Measurements from ENCODE around the gene CLIP2. TPM values are rescaled to one million over a fixed set of nuclear protein-coding genes. Genes with fewer than 3 reads are reported as not detected.
"Not testable (repeated sequence)": the region's sequence is repeated elsewhere in the genome, so short reads cannot be mapped to it uniquely, and the experiment has no call there.

The CLIP2 gene
- total RNA-seq, 2 donors from 2014 or later: 16.1 to 26.6 TPM

DNA sequence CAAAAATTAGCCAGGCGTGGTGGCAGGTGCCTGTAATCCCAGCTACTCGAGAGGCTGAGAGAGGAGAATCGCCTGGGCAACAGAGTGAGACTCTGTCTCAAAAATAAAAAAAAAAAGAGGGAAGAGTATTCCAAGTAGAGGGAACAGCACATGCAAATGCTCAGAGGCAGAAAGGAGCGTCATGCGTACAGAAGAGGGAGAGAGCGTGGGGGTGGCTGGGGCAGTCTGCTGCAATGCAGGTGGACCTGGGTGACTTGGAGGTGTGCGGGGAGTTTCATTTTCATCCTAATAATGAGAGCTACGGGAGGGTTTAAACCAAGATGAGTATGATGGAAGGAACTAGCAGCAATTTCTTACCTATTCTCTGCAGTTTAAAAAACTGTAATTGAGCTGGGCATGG, 28.8 kb downstream of the CLIP2 start:
- intact Hi-C loops (cut with DNase I): no loop called here
- DNase-seq (ENCODE audit: low spot score): no peak

GRCh38 chr7:74320645-74321221, 31.5 kb downstream of the CLIP2 start:
- no peak for DNase-seq (ENCODE audit: low spot score)
- intact Hi-C loops (cut with DNase I): no loop called here

DNA sequence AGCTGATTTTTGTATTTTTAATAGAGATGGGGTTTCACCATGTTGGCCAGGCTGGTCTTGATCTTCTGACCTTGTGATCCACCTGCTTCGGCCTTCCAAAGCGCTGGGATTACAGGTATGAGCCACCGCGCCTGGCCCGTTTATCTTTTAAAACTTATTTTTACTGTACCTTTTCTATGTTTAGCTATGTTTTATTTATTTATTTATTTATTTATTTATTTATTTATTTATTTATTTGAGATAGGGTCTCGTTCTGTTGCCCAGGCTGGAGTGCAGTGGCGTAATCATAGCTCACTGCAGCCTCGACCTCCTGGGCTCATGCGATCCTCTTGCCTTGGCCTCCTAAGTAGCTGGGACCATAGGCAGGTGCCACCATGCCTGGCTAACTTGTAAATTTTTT, 33.7 kb downstream of the CLIP2 start:
- DNase-seq (ENCODE audit: low spot score); intact Hi-C loops (cut with DNase I): not testable (repeated sequence)

- DNase-seq (ENCODE audit: low spot score): no peak
- intact Hi-C loops (cut with DNase I): no loop called here
These were observed 35.5 kb downstream of the CLIP2 start for GRCh38 chr7:74324531-74325209.

DNA sequence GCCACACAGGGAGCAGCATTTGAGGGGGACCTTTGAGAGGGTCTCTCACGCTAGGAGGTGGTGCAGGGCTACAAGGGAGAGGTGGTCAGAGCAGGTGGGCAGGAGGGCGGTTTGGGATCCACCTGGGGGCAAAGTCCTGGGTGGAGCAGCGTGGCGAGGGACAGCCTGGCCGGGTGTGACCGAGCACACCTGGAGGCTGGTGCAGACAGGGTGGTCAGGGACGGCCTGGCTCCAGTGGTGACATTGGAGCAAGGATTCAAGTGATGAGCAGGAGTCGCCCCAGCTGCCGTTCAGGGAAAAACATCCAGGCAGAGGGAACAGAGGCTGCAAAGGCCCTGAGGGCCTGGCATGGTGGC, 36.0 kb downstream of the CLIP2 start:
- intact Hi-C loops (cut with DNase I): no loop called here
- DNase-seq (ENCODE audit: low spot score): no peak

DNA sequence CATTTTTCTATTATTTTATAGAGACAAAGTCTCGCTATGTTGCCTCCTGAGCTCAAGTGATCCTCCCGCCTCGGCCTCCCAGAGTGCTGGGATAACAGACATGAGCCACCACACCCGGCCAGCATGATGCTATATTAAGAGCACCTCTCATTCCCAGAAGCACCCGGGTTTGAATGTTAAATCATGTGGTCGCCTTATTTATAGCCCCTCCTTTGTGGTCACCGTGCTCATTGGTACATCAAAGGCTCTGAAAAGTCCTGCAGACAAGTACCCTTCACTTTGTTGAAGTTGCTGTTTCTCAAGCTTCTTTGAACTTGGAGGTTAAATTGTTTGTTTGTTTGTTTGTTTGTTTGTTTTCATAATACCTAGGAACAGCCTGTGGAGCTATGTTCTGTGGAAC, 40.0 kb downstream of the CLIP2 start:
- intact Hi-C loops (cut with DNase I): no loop called here
- DNase-seq (ENCODE audit: low spot score): no peak

DNA sequence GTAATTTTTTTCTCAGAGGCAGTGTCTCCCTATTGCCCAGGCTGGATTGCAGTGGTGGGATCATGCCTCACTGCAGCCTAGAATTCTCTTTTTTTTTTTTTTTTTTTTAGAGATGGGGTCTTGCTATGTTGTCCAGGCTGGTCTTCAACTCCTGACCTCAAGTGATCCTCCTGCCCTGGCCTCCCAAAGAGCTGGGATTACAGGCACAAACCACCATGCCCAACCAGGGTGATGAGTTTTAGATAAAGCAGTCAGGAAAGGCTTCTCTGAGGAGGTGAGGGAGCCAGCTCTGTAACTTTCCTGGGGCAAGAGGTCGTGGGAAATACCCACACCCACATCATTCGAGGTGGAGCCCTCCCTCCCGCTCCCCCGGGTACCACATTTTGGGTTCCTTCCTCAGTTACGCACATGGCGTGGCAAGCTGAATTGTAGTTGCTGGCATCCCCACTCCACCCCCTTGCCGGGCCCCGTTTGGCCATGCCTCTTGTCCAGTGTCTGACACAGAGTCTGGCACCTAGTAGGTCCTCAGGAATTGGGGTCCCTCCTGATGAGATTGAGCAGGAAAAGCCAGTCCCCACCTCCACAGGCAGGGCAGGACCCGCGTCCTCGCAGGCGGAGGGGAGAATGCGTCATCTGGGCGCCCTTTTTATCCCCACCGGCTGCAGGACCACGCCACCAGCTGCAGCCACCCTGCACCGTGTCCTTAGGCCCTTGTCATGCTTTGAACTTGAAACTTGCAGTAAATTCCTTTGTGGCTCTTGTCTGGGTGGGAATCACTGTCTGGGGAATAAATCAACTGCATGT, 43.4 kb downstream of the CLIP2 start:
- intact Hi-C loops (cut with DNase I): no loop called here
- no peak for DNase-seq (ENCODE audit: low spot score)

GRCh38 chr7:74334030-74334429, 44.8 kb downstream of the CLIP2 start:
- DNase-seq (ENCODE audit: low spot score): no peak
- intact Hi-C loops (cut with DNase I): no loop called here

DNA sequence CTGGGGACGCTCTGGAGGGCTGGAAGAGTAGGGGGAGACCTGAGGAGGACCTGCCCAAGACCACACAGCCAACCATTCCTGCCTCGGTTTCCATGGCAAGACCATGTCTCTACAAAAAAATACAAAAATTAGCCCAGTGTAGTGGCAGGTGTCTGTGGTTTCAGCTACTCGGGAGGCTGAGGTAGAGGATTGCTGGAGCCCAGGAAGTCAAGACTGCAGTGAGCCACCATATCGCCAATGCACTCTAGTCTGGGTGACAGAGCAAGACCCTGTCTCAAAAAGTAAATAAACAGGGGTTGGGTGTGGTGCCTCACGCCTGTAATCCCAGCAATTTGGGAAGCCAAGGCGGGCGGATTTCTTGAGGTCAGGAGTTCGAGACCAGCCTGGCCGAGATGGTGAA, 48.7 kb downstream of the CLIP2 start:
- DNase-seq (ENCODE audit: low spot score): no peak
- intact Hi-C loops (cut with DNase I): no loop called here

GRCh38 chr7:74338366-74339108, 49.3 kb downstream of the CLIP2 start:
- intact Hi-C loops (cut with DNase I): no loop called here
- DNase-seq (ENCODE audit: low spot score): no peak

- intact Hi-C loops (cut with DNase I); DNase-seq (ENCODE audit: low spot score): not testable (repeated sequence)
These were observed 50.4 kb downstream of the CLIP2 start for GRCh38 chr7:74339648-74340047.

- intact Hi-C loops (cut with DNase I): no loop called here
- no peak for DNase-seq (ENCODE audit: low spot score)
These were observed 54.3 kb downstream of the CLIP2 start for GRCh38 chr7:74343281-74344131.

DNA sequence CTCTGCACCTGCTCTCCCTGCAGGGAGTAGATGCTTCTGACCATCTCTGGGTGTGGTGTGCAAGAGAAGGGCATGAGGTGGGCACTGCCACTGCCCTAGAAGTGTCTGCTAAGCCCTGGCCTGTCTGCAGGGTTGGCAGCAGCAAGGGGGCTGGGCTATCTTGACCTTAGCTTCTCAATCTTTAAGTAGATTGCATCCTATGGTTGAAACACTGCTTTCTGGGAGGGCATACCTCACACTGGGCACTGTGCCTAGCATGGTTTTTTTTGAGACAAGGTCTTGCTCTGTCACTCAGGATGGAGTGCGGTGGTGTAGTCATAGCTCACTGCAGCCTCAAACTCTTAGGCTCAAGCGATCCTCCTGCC, 54.9 kb downstream of the CLIP2 start:
- intact Hi-C loops (cut with DNase I): no loop called here
- DNase-seq (ENCODE audit: low spot score): no peak

- intact Hi-C loops (cut with DNase I): no loop called here
- no peak for DNase-seq (ENCODE audit: low spot score)
These were observed 55.6 kb downstream of the CLIP2 start for GRCh38 chr7:74344786-74345185.

DNA sequence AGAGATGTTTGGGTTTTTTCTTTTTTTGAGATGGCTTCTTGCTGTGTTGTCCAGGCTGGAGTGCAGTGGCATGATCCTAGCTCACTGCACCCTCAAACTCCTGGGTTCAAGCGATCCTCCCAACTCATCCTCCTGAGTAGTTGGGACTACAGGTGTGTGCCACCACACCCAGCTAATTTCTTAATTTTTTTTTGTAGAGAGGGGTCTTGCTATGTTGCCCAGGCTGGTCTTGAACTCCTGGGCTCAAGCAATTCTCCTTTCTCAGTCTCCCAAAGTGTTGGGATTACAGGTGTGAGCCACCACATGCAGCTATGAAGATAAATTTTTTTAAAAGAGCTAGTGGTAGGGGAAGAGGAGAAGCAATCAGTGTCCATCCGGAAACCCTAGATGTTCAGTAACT, 56.8 kb downstream of the CLIP2 start:
- DNase-seq (ENCODE audit: low spot score): no peak
- intact Hi-C loops (cut with DNase I): no loop called here

GRCh38 chr7:74349621-74350020, 60.4 kb downstream of the CLIP2 start:
- intact Hi-C loops (cut with DNase I): no loop called here
- no peak for DNase-seq (ENCODE audit: low spot score)

GRCh38 chr7:74350751-74351150, 61.5 kb downstream of the CLIP2 start:
- no peak for DNase-seq (ENCODE audit: low spot score)
- intact Hi-C loops (cut with DNase I): no loop called here

GRCh38 chr7:74351836-74352235, 62.6 kb downstream of the CLIP2 start:
- intact Hi-C loops (cut with DNase I): no loop called here
- no peak for DNase-seq (ENCODE audit: low spot score)

- DNase-seq (ENCODE audit: low spot score); intact Hi-C loops (cut with DNase I): not testable (repeated sequence)
These were observed 63.4 kb downstream of the CLIP2 start for GRCh38 chr7:74352551-74353138.
